ENCODE results near the gene KRTAP4-6.
"Not testable (repeated sequence)": the region's sequence is repeated elsewhere in the genome, so short reads cannot be mapped to it uniquely, and the experiment has no call there.

KRTAP4-6 gene

DNA sequence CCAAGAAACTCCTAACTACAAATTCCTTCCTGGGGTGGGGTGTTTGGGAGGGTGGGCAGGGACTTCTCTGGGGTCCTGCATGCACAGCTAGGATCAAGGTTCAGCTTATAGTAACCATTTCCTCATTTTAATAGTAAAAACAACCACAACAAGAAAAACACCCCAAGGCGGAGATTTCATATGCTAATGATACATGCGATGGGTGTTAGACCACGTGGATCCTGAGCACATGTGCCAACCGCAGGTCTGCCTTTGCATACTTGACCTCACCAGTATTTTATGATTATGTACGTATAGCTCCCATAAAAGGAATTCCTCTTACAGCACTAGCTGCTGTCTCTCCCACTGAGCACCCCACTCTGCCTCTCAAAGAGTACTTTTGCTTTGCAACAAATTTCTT is 24.0 kb downstream of the KRTAP4-6 start:
- H3K9me2 ChIP-seq (replicated peaks; ENCODE audit: insufficient read depth, low read length): no peaks in the 10 kb centered on the region
- H3F3A ChIP-seq (ENCODE audit: insufficient read depth): no peaks in the 10 kb centered on the region
- peaks cover 3% of the 10 kb centered on the region; the same call in 1 of the 2 replicates for H3K9me3 ChIP-seq (ENCODE audit: insufficient read depth, low read length)
- no peaks in the 10 kb centered on the region for H4K20me1 ChIP-seq (ENCODE audit: low read depth, low read length)
- no peak overlapping the region for H2AFZ ChIP-seq (ENCODE audit: low read depth, low read length, severe bottlenecking)
- TF ChIP-seq EZH2phosphoT487 (conservative IDR thresholded peaks at IDR 0.05; ENCODE audit: low read length): no peak
- TF ChIP-seq, protein P1, sequence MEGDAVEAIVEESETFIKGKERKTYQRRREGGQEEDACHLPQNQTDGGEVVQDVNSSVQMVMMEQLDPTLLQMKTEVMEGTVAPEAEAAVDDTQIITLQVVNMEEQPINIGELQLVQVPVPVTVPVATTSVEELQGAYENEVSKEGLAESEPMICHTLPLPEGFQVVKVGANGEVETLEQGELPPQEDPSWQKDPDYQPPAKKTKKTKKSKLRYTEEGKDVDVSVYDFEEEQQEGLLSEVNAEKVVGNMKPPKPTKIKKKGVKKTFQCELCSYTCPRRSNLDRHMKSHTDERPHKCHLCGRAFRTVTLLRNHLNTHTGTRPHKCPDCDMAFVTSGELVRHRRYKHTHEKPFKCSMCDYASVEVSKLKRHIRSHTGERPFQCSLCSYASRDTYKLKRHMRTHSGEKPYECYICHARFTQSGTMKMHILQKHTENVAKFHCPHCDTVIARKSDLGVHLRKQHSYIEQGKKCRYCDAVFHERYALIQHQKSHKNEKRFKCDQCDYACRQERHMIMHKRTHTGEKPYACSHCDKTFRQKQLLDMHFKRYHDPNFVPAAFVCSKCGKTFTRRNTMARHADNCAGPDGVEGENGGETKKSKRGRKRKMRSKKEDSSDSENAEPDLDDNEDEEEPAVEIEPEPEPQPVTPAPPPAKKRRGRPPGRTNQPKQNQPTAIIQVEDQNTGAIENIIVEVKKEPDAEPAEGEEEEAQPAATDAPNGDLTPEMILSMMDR (IDR thresholded peaks at IDR 0.05; ENCODE audit: insufficient read depth, low read length, poor library complexity, severe bottlenecking): no peak
- no peak overlapping the region for H3K9ac ChIP-seq (ENCODE audit: low read length)
- no peaks in the 10 kb centered on the region for H3K27me3 ChIP-seq (ENCODE audit: low read length)
- H3K4me2 ChIP-seq (ENCODE audit: low read depth, low read length, poor library complexity, severe bottlenecking): no peak overlapping the region
- H3K79me2 ChIP-seq (ENCODE audit: insufficient read depth, low read length): no peaks in the 10 kb centered on the region
- no peak overlapping the region for H3K27ac ChIP-seq (ENCODE audit: low read depth, low read length)
- H3K4me3 ChIP-seq (ENCODE audit: insufficient read depth, low read length, poor library complexity, severe bottlenecking): no peak overlapping the region
- H3K36me3 ChIP-seq (ENCODE audit: low read length): no peaks in the 10 kb centered on the region

DNA sequence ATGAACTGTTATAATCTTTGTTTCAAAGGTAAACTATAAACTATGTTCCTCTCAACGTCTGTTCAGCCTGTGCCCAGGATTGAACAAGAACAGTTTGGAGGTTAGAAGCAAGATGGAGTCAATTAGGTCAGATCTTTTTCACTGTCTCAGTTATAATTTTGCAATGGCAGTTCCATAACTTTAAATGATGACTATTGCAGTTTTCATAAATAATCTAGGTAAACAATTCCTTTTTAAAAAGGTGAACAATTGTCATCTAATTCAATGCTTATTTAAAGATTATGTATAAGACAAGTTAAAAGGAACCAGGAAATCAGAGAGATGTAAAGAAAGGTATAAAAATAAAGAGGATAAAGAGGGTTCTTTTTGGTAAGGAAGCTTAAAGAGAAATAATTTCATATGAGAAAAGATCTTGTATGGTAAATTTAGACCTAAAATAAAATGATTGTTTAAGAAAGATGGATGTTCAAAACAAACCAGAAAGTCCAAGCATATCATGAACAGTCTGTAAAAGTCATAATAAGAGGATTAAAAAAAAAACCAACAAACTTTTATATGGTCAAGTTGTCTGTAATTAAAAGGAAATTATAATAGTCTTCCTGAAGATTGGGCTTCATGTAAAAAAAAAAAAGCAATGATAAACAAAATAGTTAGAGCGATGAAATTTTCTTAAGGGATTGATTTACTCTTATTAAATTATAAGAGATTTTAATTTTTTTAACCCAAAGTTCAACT is 29.0 kb downstream of the KRTAP4-6 start:
- Histone ChIP-seq H3K4me3 (ENCODE audit: insufficient read depth, low read length, poor library complexity, severe bottlenecking) (no peak overlapping the region), H3F3A (ENCODE audit: insufficient read depth) (no peaks in the 10 kb centered on the region), H3K4me2 (ENCODE audit: low read depth, low read length, poor library complexity, severe bottlenecking) (no peak overlapping the region), H3K27me3 (ENCODE audit: low read length) (no peaks in the 10 kb centered on the region), H2AFZ (ENCODE audit: low read depth, low read length, severe bottlenecking) (no peak overlapping the region), H3K27ac (ENCODE audit: low read depth, low read length) (no peak overlapping the region), H3K9me3 (ENCODE audit: insufficient read depth, low read length) (peaks cover 10% of the 10 kb centered on the region; the same call in 1 of the 2 replicates), H3K9ac (ENCODE audit: low read length) (no peak overlapping the region), H3K36me3 (ENCODE audit: low read length) (no peaks in the 10 kb centered on the region), H3K79me2 (ENCODE audit: insufficient read depth, low read length) (no peaks in the 10 kb centered on the region), H3K9me2 (replicated peaks; ENCODE audit: insufficient read depth, low read length) (no peaks in the 10 kb centered on the region), H4K20me1 (ENCODE audit: low read depth, low read length) (no peaks in the 10 kb centered on the region)
- TF ChIP-seq, protein P1 (IDR thresholded peaks at IDR 0.05; ENCODE audit: insufficient read depth, low read length, poor library complexity, severe bottlenecking): no peak
- TF ChIP-seq EZH2phosphoT487 (conservative IDR thresholded peaks at IDR 0.05; ENCODE audit: low read length): no peak

DNA sequence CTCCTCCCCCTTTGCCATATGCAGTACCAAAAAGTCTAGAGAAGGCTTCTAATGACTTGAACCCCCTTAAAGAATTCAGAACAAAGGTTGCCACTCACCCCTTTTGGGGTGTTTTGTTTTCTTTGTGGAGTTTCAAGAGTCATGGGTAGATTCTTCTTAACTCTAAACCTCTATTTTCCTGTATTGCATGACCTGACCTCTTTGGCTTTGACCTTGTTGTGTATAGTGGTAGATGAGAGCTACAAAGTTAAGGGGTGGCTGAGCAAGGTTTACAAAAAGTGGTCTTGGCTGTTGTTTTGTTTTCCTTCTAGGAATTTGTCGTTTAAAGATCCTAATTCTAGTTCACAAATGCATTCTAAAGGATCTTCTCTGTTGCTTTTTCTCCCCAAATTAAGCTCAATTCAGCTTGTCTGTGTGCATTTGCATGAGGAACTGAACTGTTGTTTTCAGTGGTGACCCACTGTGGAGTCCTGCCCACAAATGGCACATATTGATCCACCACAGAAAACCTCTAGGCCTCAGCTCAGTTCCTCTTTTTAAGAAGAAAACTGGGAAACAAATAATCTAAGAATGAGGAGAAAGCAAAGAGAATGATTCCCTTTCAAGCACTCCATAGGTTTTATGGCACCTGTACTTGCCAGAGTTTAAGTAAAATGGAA is 31.5 kb downstream of the KRTAP4-6 start:
- not testable (repeated sequence) for H3K9me2 ChIP-seq (replicated peaks; ENCODE audit: insufficient read depth, low read length); H3K79me2 ChIP-seq (ENCODE audit: insufficient read depth, low read length); H3K36me3 ChIP-seq (ENCODE audit: low read length); H3K9me3 ChIP-seq (ENCODE audit: insufficient read depth, low read length); H3F3A ChIP-seq (ENCODE audit: insufficient read depth); H3K27me3 ChIP-seq (ENCODE audit: low read length); H3K27ac ChIP-seq (ENCODE audit: low read depth, low read length); H2AFZ ChIP-seq (ENCODE audit: low read depth, low read length, severe bottlenecking); H3K9ac ChIP-seq (ENCODE audit: low read length); H3K4me3 ChIP-seq (ENCODE audit: insufficient read depth, low read length, poor library complexity, severe bottlenecking); H4K20me1 ChIP-seq (ENCODE audit: low read depth, low read length); H3K4me2 ChIP-seq (ENCODE audit: low read depth, low read length, poor library complexity, severe bottlenecking)

DNA sequence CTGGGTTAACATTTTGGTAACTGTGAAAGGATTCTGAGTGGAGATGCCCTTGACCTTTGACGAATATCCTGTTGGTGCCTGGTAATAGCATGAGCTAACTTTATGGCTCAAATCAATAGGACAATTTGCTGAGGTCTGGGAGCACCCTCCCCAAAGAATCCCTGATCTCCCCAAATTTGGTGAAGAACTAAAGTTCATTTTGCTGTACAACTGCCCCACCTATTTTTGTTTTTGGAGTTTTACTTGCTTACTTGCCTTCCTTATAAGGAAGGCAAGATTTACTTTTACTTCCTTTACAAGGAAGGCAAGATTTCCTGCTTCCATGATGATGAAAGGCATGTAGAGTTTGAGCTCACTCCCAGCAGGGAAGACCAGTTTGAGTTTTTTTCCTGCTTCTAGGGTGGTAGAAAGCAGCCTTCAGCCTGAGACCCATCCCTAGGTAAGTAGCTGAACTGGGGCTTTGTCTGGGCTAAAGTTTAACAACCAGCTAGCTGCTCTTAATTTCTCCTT is 32.3 kb downstream of the KRTAP4-6 start:
- H3F3A ChIP-seq (ENCODE audit: insufficient read depth): no peaks in the 10 kb centered on the region
- no peaks in the 10 kb centered on the region for H3K36me3 ChIP-seq (ENCODE audit: low read length)
- H3K27me3 ChIP-seq (ENCODE audit: low read length): no peaks in the 10 kb centered on the region
- TF ChIP-seq EZH2phosphoT487 (conservative IDR thresholded peaks at IDR 0.05; ENCODE audit: low read length): no peak
- H3K9me2 ChIP-seq (replicated peaks; ENCODE audit: insufficient read depth, low read length): no peaks in the 10 kb centered on the region
- H4K20me1 ChIP-seq (ENCODE audit: low read depth, low read length): no peaks in the 10 kb centered on the region
- no peak overlapping the region for H3K27ac ChIP-seq (ENCODE audit: low read depth, low read length)
- H3K4me3 ChIP-seq (ENCODE audit: insufficient read depth, low read length, poor library complexity, severe bottlenecking): no peak overlapping the region
- no peaks in the 10 kb centered on the region for H3K79me2 ChIP-seq (ENCODE audit: insufficient read depth, low read length)
- no peak overlapping the region for H2AFZ ChIP-seq (ENCODE audit: low read depth, low read length, severe bottlenecking)
- H3K9ac ChIP-seq (ENCODE audit: low read length): no peak overlapping the region
- H3K4me2 ChIP-seq (ENCODE audit: low read depth, low read length, poor library complexity, severe bottlenecking): no peak overlapping the region
- peaks cover 7% of the 10 kb centered on the region; the same call in 1 of the 2 replicates for H3K9me3 ChIP-seq (ENCODE audit: insufficient read depth, low read length)

DNA sequence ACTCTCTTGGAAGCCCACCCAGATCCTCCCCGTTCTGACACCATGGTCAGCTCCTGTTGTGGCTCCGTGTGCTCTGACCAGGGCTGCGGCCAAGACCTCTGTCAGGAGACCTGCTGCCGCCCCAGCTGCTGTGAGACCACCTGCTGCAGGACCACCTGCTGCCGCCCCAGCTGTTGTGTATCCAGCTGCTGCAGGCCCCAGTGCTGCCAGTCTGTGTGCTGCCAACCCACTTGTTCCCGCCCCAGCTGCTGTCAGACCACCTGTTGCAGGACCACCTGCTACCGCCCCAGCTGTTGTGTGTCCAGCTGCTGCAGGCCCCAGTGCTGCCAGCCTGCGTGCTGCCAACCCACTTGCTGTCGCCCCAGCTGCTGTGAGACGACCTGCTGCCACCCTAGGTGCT is 35.0 kb downstream of the KRTAP4-6 start, which contains the start of gene KRTAP4-9:
Gene KRTAP4-9, plus strand, starts transcription at position 43 of the 400 bp plus-strand sequence. Its CDS starts 0 bp downstream, at position 43.
- H3K36me3 ChIP-seq (ENCODE audit: low read length); H3F3A ChIP-seq (ENCODE audit: insufficient read depth); H3K4me2 ChIP-seq (ENCODE audit: low read depth, low read length, poor library complexity, severe bottlenecking); H3K79me2 ChIP-seq (ENCODE audit: insufficient read depth, low read length); H3K4me3 ChIP-seq (ENCODE audit: insufficient read depth, low read length, poor library complexity, severe bottlenecking); H3K27me3 ChIP-seq (ENCODE audit: low read length); H3K9me3 ChIP-seq (ENCODE audit: insufficient read depth, low read length); H3K27ac ChIP-seq (ENCODE audit: low read depth, low read length); H2AFZ ChIP-seq (ENCODE audit: low read depth, low read length, severe bottlenecking); H3K9me2 ChIP-seq (replicated peaks; ENCODE audit: insufficient read depth, low read length); H3K9ac ChIP-seq (ENCODE audit: low read length); H4K20me1 ChIP-seq (ENCODE audit: low read depth, low read length): not testable (repeated sequence)

DNA sequence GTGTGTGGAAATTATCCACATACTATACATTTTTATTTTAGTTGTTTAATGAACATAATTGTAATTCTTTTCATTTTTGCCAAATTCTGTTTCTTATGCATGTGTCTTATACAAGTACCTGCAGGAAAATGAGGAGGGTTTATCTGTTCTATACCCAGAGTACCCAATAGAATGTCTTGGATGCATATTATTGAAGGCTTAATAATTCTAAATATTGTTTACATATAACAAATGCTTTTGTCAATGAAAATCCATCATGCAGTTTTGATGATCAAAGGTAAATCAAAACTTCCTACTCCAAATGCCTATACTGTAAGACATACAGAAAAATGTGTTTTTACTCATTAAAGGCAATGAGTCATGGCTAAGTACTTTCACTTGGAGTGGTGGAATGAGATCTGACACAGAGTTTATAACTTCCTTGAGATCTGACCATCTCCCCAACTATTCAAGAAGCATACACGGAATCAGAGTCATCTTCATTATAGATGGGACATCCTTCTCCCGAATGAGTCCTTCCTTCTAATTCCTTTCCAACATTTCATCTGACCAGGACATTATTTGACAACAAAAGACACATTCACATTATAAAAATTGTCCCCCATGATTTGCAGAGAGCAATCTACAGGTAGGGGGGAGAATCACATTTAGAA is 35.8 kb downstream of the KRTAP4-6 start:
- H3K79me2 ChIP-seq (ENCODE audit: insufficient read depth, low read length); H3K27me3 ChIP-seq (ENCODE audit: low read length); H3K36me3 ChIP-seq (ENCODE audit: low read length); H3K9ac ChIP-seq (ENCODE audit: low read length); H3K9me3 ChIP-seq (ENCODE audit: insufficient read depth, low read length); H4K20me1 ChIP-seq (ENCODE audit: low read depth, low read length); H3K4me2 ChIP-seq (ENCODE audit: low read depth, low read length, poor library complexity, severe bottlenecking); H3K9me2 ChIP-seq (replicated peaks; ENCODE audit: insufficient read depth, low read length); H3F3A ChIP-seq (ENCODE audit: insufficient read depth); H3K27ac ChIP-seq (ENCODE audit: low read depth, low read length); H3K4me3 ChIP-seq (ENCODE audit: insufficient read depth, low read length, poor library complexity, severe bottlenecking); H2AFZ ChIP-seq (ENCODE audit: low read depth, low read length, severe bottlenecking): not testable (repeated sequence)
